ENCODE results near the gene KAT6B.

KAT6B gene

GRCh38 chr10:74973741-74974392, 147.5 kb downstream of the KAT6B start:
- H2AFZ ChIP-seq = no peak overlapping the region
- no peak overlapping the region for H3K4me3 ChIP-seq (ENCODE audit: low read depth, low read length)
- H3K27ac ChIP-seq = no peak overlapping the region
- no peaks in the 10 kb centered on the region for H3K9me3 ChIP-seq (ENCODE audit: control insufficient read depth, low read length)
- no peaks in the 10 kb centered on the region for H3K36me3 ChIP-seq (ENCODE audit: control insufficient read depth, insufficient read depth, low read length)
- no peak overlapping the region for H3K9ac ChIP-seq
- no peaks in the 10 kb centered on the region for H3K27me3 ChIP-seq (ENCODE audit: control insufficient read depth, insufficient read depth, low read length)
- peaks cover 8% of the 10 kb centered on the region for H3K79me2 ChIP-seq
- no peak overlapping the region for H3K4me2 ChIP-seq (ENCODE audit: low read length)
- no peak for TF ChIP-seq CTCF (IDR thresholded peaks at IDR 0.05)
- peaks cover 7% of the 10 kb centered on the region for H3K4me1 ChIP-seq

- Histone ChIP-seq H3K4me1 (no peaks in the 10 kb centered on the region), H3K27ac (no peak overlapping the region), H3K9ac (no peak overlapping the region), H3K4me3 (ENCODE audit: low read depth, low read length) (no peak overlapping the region), H3K4me2 (ENCODE audit: low read length) (no peak overlapping the region), H3K79me2 (peaks cover 8% of the 10 kb centered on the region), H3K36me3 (ENCODE audit: control insufficient read depth, insufficient read depth, low read length) (no peaks in the 10 kb centered on the region), H3K9me3 (ENCODE audit: control insufficient read depth, low read length) (no peaks in the 10 kb centered on the region), H3K27me3 (ENCODE audit: control insufficient read depth, insufficient read depth, low read length) (no peaks in the 10 kb centered on the region), H2AFZ (no peak overlapping the region)
- TF ChIP-seq CTCF (IDR thresholded peaks at IDR 0.05) = no peak
Observed at GRCh38 chr10:74975758-74976157, 149.4 kb downstream of the KAT6B start.

- Histone ChIP-seq H3K4me1 (no peaks in the 10 kb centered on the region), H3K27me3 (ENCODE audit: control insufficient read depth, insufficient read depth, low read length) (no peaks in the 10 kb centered on the region), H3K27ac (no peak overlapping the region), H3K9ac (no peak overlapping the region), H3K36me3 (ENCODE audit: control insufficient read depth, insufficient read depth, low read length) (no peaks in the 10 kb centered on the region), H3K9me3 (ENCODE audit: control insufficient read depth, low read length) (no peaks in the 10 kb centered on the region), H3K4me3 (ENCODE audit: low read depth, low read length) (no peak overlapping the region), H3K79me2 (peaks cover 8% of the 10 kb centered on the region), H3K4me2 (ENCODE audit: low read length) (no peak overlapping the region), H2AFZ (no peak overlapping the region)
- TF ChIP-seq CTCF (IDR thresholded peaks at IDR 0.05) = no peak
Observed at GRCh38 chr10:74976565-74976964, 150.2 kb downstream of the KAT6B start.

- no peak for TF ChIP-seq CTCF (IDR thresholded peaks at IDR 0.05)
- H3K4me3 ChIP-seq (ENCODE audit: low read depth, low read length) = no peak overlapping the region
- H2AFZ ChIP-seq = no peak overlapping the region
- no peak overlapping the region for H3K27ac ChIP-seq
- H3K36me3 ChIP-seq (ENCODE audit: control insufficient read depth, insufficient read depth, low read length) = no peaks in the 10 kb centered on the region
- H3K79me2 ChIP-seq = peaks cover 8% of the 10 kb centered on the region
- no peaks in the 10 kb centered on the region for H3K27me3 ChIP-seq (ENCODE audit: control insufficient read depth, insufficient read depth, low read length)
- H3K9me3 ChIP-seq (ENCODE audit: control insufficient read depth, low read length) = no peaks in the 10 kb centered on the region
- H3K4me1 ChIP-seq = no peaks in the 10 kb centered on the region
- H3K9ac ChIP-seq = no peak overlapping the region
- no peak overlapping the region for H3K4me2 ChIP-seq (ENCODE audit: low read length)
Observed at GRCh38 chr10:74977072-74977471, 150.7 kb downstream of the KAT6B start.

Measured in parathyroid adenoma (tissue), 2 donors.